HEK293 (cell line): ENCODE results near the gene LRRC4C.

Experiments used
- CTCF ChIA-PET: fragments of 350-600 bp; formaldehyde crosslinking; extraction: SDS; loops from one replicate; lab custom pipeline; 2021; ENCODE audit warnings: antibody characterized with exemption; lab: Yijun Ruan, JAX
- POLR2A ChIA-PET: fragments of 300-600 bp; formaldehyde crosslinking; extraction: SDS; loops from one replicate; lab custom pipeline; 2020; ENCODE audit warnings: antibody characterized with exemption, inconsistent platforms; lab: Yijun Ruan, JAX
- H3K27ac ChIP-seq: fragments of 200-500 bp; sonication (Bioruptor generic); 2 replicates; pipeline ENCODE4 v1.5.1; 2014; ENCODE audit warnings: low read depth, low read length, control low read depth, inconsistent platforms; ENCODE audit errors: extremely low read depth
- H3K36me3 ChIP-seq, 2 experiments: fragments of 200-500 bp in 1 of 2; sonication (Bioruptor generic) in 1 of 2; 1 replicate in 1 of 2; 2 replicates in 1 of 2; pipeline ENCODE4 v1.5.1; 2014 to 2017; ENCODE audit warnings: inconsistent platforms in 2 of 2, low read length in 2 of 2; ENCODE audit not compliant: control insufficient read depth in 2 of 2, insufficient read depth in 1 of 2
- H3K4me1 ChIP-seq: fragments of 200-500 bp; sonication (Bioruptor generic); 2 replicates; pipeline ENCODE4 v1.5.1; 2014; ENCODE audit warnings: mild to moderate bottlenecking, low read length, inconsistent platforms; ENCODE audit not compliant: control insufficient read depth, insufficient read depth
- H3K4me3 ChIP-seq: 2 replicates; pipeline ENCODE4 v1.5.1; 2011; ENCODE audit warnings: low read depth, mild to moderate bottlenecking, control low read depth, low read length, moderate library complexity
- H3K9me3 ChIP-seq: fragments of 200-500 bp; sonication (Bioruptor generic); 2 replicates; pipeline ENCODE4 v1.5.1; 2014; ENCODE audit warnings: low read depth, low read length, inconsistent platforms; ENCODE audit not compliant: control insufficient read depth, insufficient read depth
- BCL6B ChIP-seq: fragments of 450-650 bp; formaldehyde crosslinking; IDR thresholded peaks from 2 replicates; pipeline ENCODE4 v1.5.1; 2017; ENCODE audit warnings: missing biosample characterization, missing genetic modification characterization
- ZBTB10 ChIP-seq: fragments of 450-650 bp; formaldehyde crosslinking; IDR thresholded peaks from 2 replicates; pipeline ENCODE4 v1.5.1; 2016; ENCODE audit warnings: missing biosample characterization, missing genetic modification characterization
- ZBTB11 ChIP-seq: fragments of 450-650 bp; formaldehyde crosslinking; conservative IDR thresholded peaks from 2 replicates; pipeline ENCODE4 v1.5.1; 2016; ENCODE audit warnings: low read depth, missing biosample characterization, missing genetic modification characterization
- ZNF132 ChIP-seq: fragments of 450-650 bp; formaldehyde crosslinking; IDR thresholded peaks from 2 replicates; pipeline ENCODE4 v1.5.1; 2017; ENCODE audit warnings: missing biosample characterization, missing genetic modification characterization, borderline replicate concordance
- ZNF302 ChIP-seq: fragments of 450-650 bp; formaldehyde crosslinking; IDR thresholded peaks from 2 replicates; pipeline ENCODE4 v1.5.1; 2016; ENCODE audit warnings: missing biosample characterization, missing genetic modification characterization, low read depth
- ZNF510 ChIP-seq: fragments of 450-650 bp; formaldehyde crosslinking; IDR thresholded peaks from 2 replicates; pipeline ENCODE4 v1.5.1; 2018; ENCODE audit warnings: mild to moderate bottlenecking, missing genetic modification characterization, missing biosample characterization; ENCODE audit not compliant: insufficient replicate concordance
- ZNF549 ChIP-seq: fragments of 450-650 bp; IDR thresholded peaks from 2 replicates; pipeline ENCODE4 v1.5.1; 2018; ENCODE audit warnings: missing biosample characterization, missing genetic modification characterization, mild to moderate bottlenecking, inconsistent platforms, moderate library complexity
- ZNF626 ChIP-seq: fragments of 450-650 bp; sonication (Bioruptor Pico); formaldehyde crosslinking; IDR thresholded peaks from 2 replicates; pipeline ENCODE4 v1.5.1; 2018; ENCODE audit warnings: missing biosample characterization, missing genetic modification characterization, inconsistent platforms
- ZNF654 ChIP-seq: fragments of 450-650 bp; formaldehyde crosslinking; IDR thresholded peaks from 2 replicates; pipeline ENCODE4 v1.5.1; 2016; ENCODE audit warnings: low read depth, missing biosample characterization, missing genetic modification characterization
- ZNF660 ChIP-seq: fragments of 450-650 bp; IDR thresholded peaks from 2 replicates; pipeline ENCODE4 v1.5.1; 2018; ENCODE audit warnings: missing biosample characterization, mild to moderate bottlenecking, missing genetic modification characterization
- ZNF692 ChIP-seq: fragments of 450-650 bp; formaldehyde crosslinking; IDR thresholded peaks from 2 replicates; pipeline ENCODE4 v1.5.1; 2016; ENCODE audit warnings: missing biosample characterization, missing genetic modification characterization
- ZNF704 ChIP-seq: fragments of 450-650 bp; formaldehyde crosslinking; IDR thresholded peaks from 2 replicates; pipeline ENCODE4 v1.5.1; 2016; ENCODE audit warnings: missing biosample characterization, missing genetic modification characterization

The LRRC4C gene

GRCh38 chr11:41483956-41484355 is 24.5 kb upstream of the LRRC4C start (continued):
- TF ChIP-seq ZNF704: no peak

- POLR2A ChIA-PET: no interaction called here
- Histone ChIP-seq H3K4me3 (no peak overlapping the region), H3K27ac (no peak overlapping the region), H3K9me3 (no peaks in the 10 kb centered on the region), H3K36me3 (no peaks in the 10 kb centered on the region), H3K4me1 (no peaks in the 10 kb centered on the region)
- CTCF ChIA-PET: interaction anchor here (0.6 kb wide), 1 partner anchor 263 kb away, joined by 3 read pairs; no protein-coding TSS in a partner anchor
- no peak for TF ChIP-seq ZNF510 (tag by site-specific recombination)
- TF ChIP-seq ZNF132 (tag by site-specific recombination): no peak
- no peak for TF ChIP-seq ZNF626 (tag by site-specific recombination)
- no peak for TF ChIP-seq ZNF660 (tag by site-specific recombination)
- no peak for TF ChIP-seq ZNF692 (tag by site-specific recombination)
- no peak for TF ChIP-seq ZBTB11 (tag by site-specific recombination)
- no peak for TF ChIP-seq ZBTB10 (tag by site-specific recombination)
- no peak for TF ChIP-seq BCL6B (tag by site-specific recombination)
Observed at GRCh38 chr11:41479179-41479578, 19.7 kb upstream of the LRRC4C start.

- TF ChIP-seq ZNF654 (tag by site-specific recombination): peak; percentile 24
- TF ChIP-seq ZNF302 (tag by site-specific recombination): no peak
- TF ChIP-seq ZNF549: no peak
- TF ChIP-seq, all 188 proteins: peak for 1
- H3K27ac ChIP-seq: no peak overlapping the region
- CTCF ChIA-PET: interaction anchor here (0.6 to 1.7 kb wide), 10 partner anchors 9 to 1818 kb away, joined by 3 to 15 read pairs (median 3); no protein-coding TSS in a partner anchor
- no peaks in the 10 kb centered on the region for H3K36me3 ChIP-seq
- no peak overlapping the region for H3K4me3 ChIP-seq
- H3K4me1 ChIP-seq: no peaks in the 10 kb centered on the region
- H3K9me3 ChIP-seq: no peaks in the 10 kb centered on the region
- POLR2A ChIA-PET: no interaction called here
Observed at GRCh38 chr11:41461057-41461681, 1.7 kb upstream of the LRRC4C start.
